SK-N-SH treated with all-trans-retinoic acid at 6 μM for 48 hours (cell line): ENCODE data around the gene SLC25A39.

Source experiments
- ATAC-seq: fragments of 200-7000 bp; cut with Tn5 transposase; 3 replicates; pipeline ENCODE4 v1.9.1; 2020; ENCODE audit warnings: mild to moderate bottlenecking, moderate library complexity
- ARNTL ChIP-seq: fragments of 450-650 bp; formaldehyde crosslinking; IDR thresholded peaks from 2 replicates; pipeline ENCODE4 v1.5.0; 2020; ENCODE audit warnings: low read depth, mild to moderate bottlenecking, moderate library complexity, borderline replicate concordance
- BACH2 ChIP-seq: fragments of 250-450 bp; sonication (Bioruptor Pico); IDR thresholded peaks from 2 replicates; pipeline ENCODE4 v1.9.0; 2021; ENCODE audit warnings: mild to moderate bottlenecking, borderline replicate concordance
- CSDC2 ChIP-seq: fragments of 250-450 bp; sonication (Bioruptor Pico); IDR thresholded peaks from 2 replicates; pipeline ENCODE4 v1.5.0; 2020; ENCODE audit warnings: mild to moderate bottlenecking, moderate library complexity
- ESRRG ChIP-seq: fragments of 250-450 bp; sonication (Bioruptor Pico); IDR thresholded peaks from 2 replicates; pipeline ENCODE4 v1.6.1; 2021; ENCODE audit warnings: mild to moderate bottlenecking
- GLIS3 ChIP-seq: fragments of 250-450 bp; sonication (Bioruptor Pico); IDR thresholded peaks from 2 replicates; pipeline ENCODE4 v1.5.0; 2020; ENCODE audit warnings: mild to moderate bottlenecking, moderate library complexity
- ISL1 ChIP-seq: fragments of 250-450 bp; sonication (Bioruptor Pico); IDR thresholded peaks from 2 replicates; pipeline ENCODE4 v2.1.2; 2022; ENCODE audit warnings: mild to moderate bottlenecking, moderate library complexity
- OSR1 ChIP-seq: fragments of 250-450 bp; sonication (Bioruptor Pico); IDR thresholded peaks from 2 replicates; pipeline ENCODE4 v1.8.0; 2022; ENCODE audit warnings: moderate library complexity, mild to moderate bottlenecking, inconsistent platforms
- PATZ1 ChIP-seq: fragments of 250-450 bp; sonication (Bioruptor Pico); IDR thresholded peaks from 2 replicates; pipeline ENCODE4 v1.8.0; 2020; ENCODE audit warnings: mild to moderate bottlenecking, moderate library complexity, borderline replicate concordance
- PPARA ChIP-seq: fragments of 250-450 bp; sonication (Bioruptor Pico); IDR thresholded peaks from 2 replicates; pipeline ENCODE4 v1.5.0; 2020; ENCODE audit warnings: mild to moderate bottlenecking, borderline replicate concordance
- SNAI2 ChIP-seq: fragments of 250-450 bp; sonication (Bioruptor Pico); IDR thresholded peaks from 2 replicates; pipeline ENCODE4 v1.5.0; 2020; ENCODE audit warnings: mild to moderate bottlenecking, moderate library complexity
- TCF4 ChIP-seq: fragments of 250-450 bp; sonication (Bioruptor Pico); IDR thresholded peaks from 2 replicates; pipeline ENCODE4 v1.8.0; 2021; ENCODE audit warnings: mild to moderate bottlenecking, moderate library complexity, borderline replicate concordance
- TOX ChIP-seq: fragments of 250-450 bp; sonication (Bioruptor Pico); IDR thresholded peaks from 2 replicates; pipeline ENCODE4 v1.8.0; 2021; ENCODE audit warnings: mild to moderate bottlenecking, moderate library complexity, borderline replicate concordance
- ZC3H10 ChIP-seq: fragments of 250-450 bp; sonication (Bioruptor Pico); IDR thresholded peaks from 2 replicates; pipeline ENCODE4 v1.5.1; 2021; ENCODE audit warnings: mild to moderate bottlenecking, moderate library complexity
- ZFP3 ChIP-seq: fragments of 250-450 bp; sonication (Bioruptor Pico); IDR thresholded peaks from 2 replicates; pipeline ENCODE4 v1.5.0; 2020; ENCODE audit warnings: mild to moderate bottlenecking, moderate library complexity
- ZFP30 ChIP-seq: fragments of 450-650 bp; formaldehyde crosslinking; IDR thresholded peaks from 2 replicates; pipeline ENCODE4 v1.5.0; 2022; ENCODE audit warnings: mild to moderate bottlenecking, moderate library complexity
- ZNF565 ChIP-seq: fragments of 450-650 bp; formaldehyde crosslinking; conservative IDR thresholded peaks from 2 replicates; pipeline ENCODE4 v1.5.0; 2020; ENCODE audit warnings: low read depth, mild to moderate bottlenecking, moderate library complexity
- ZNF8 ChIP-seq: fragments of 450-650 bp; formaldehyde crosslinking; IDR thresholded peaks from 2 replicates; pipeline ENCODE4 v1.5.0; 2020; ENCODE audit warnings: mild to moderate bottlenecking, moderate library complexity
- TF ChIP-seq, protein P1 (sequence below): fragments of 250-450 bp; sonication (Bioruptor Pico); IDR thresholded peaks from 2 replicates; pipeline ENCODE4 v1.5.1; 2021; ENCODE audit warnings: mild to moderate bottlenecking, moderate library complexity
- TF ChIP-seq, protein P2 (sequence below): fragments of 250-450 bp; sonication (Bioruptor Pico); IDR thresholded peaks from 2 replicates; pipeline ENCODE4 v1.5.0; 2020; ENCODE audit warnings: mild to moderate bottlenecking, moderate library complexity
- TF ChIP-seq, protein P3 (sequence below): fragments of 250-450 bp; sonication (Bioruptor Pico); IDR thresholded peaks from 2 replicates; pipeline ENCODE4 v1.8.0; 2021; ENCODE audit warnings: low read depth, mild to moderate bottlenecking, moderate library complexity, borderline replicate concordance

SLC25A39 gene

DNA sequence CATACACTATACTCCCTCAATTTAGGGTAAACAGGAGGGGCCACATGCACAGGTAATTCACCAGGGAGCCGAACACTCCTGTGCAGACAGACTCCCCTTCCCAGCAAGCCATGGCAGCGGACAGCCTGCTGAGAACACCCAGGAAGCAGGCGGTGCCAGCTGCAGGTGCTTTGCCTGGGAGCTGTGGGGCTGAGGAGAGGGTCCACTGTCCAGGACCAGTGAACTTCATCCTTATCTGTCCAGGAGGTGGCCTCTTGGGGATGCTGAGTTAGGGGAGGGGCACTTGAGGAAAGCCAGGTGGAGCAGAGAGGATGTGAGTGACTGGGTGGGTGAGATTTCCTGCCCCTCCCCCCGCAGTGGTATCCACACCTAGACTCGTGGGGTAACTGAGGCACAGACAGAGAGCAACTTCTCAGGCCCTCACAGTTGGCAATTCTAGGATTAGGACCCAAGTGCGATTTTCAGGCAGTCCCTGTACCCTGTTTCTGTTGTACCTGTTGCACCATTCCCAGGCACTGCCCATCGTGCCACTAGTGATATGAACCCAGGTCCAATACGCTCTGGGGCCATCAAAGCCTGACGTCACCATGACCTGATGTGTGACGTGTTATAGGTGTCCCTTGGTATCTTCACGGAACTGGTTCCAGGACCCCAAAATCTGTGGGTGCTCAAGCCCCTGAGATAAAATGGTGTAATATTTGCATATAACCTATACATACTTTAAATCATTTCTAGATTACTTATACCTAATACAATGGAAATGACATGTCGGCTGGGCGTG is 21.6 kb upstream of the SLC25A39 start:
- no peak for ATAC-seq
- no peak for TF ChIP-seq TOX (CRISPR knock-in tag)
- no peak for TF ChIP-seq BACH2 (CRISPR knock-in tag)
- TF ChIP-seq, protein P1, sequence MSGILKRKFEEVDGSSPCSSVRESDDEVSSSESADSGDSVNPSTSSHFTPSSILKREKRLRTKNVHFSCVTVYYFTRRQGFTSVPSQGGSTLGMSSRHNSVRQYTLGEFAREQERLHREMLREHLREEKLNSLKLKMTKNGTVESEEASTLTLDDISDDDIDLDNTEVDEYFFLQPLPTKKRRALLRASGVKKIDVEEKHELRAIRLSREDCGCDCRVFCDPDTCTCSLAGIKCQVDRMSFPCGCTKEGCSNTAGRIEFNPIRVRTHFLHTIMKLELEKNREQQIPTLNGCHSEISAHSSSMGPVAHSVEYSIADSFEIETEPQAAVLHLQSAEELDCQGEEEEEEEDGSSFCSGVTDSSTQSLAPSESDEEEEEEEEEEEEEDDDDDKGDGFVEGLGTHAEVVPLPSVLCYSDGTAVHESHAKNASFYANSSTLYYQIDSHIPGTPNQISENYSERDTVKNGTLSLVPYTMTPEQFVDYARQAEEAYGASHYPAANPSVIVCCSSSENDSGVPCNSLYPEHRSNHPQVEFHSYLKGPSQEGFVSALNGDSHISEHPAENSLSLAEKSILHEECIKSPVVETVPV = no peak
- TF ChIP-seq PPARA (CRISPR knock-in tag) = no peak
- TF ChIP-seq PATZ1 = no peak

DNA sequence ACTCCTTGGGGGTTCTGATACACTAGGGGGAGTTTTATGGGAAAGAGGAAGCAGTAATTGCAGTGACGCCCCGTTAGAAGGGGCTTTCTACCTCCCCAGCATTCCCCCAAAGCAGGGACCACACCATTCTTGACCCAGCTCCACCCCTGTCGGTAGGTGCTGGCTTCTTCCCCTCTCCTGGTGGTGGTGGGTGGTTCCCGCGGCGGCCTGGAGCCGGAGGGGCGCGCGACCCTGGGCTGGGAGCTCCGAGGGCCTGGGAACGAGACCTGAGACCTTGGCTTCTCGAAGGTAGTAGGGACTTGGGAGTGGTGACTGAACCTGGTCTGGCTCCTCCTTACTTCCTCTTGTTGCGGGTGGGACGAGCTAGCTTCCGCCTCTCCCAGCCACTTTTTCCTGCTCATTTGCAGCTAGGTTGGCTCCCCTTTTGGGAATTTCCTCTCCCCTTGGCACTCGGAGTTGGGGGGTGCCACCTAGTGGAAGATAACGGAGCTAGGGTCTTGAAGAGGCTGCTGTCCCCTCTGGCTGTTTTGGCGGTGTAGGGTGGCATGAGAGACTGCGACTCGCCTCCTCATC is 20.9 kb upstream of the SLC25A39 start:
- peak; percentile 56 for ATAC-seq
- TF ChIP-seq ARNTL (CRISPR knock-in tag) = no peak
- TF ChIP-seq, protein P2, sequence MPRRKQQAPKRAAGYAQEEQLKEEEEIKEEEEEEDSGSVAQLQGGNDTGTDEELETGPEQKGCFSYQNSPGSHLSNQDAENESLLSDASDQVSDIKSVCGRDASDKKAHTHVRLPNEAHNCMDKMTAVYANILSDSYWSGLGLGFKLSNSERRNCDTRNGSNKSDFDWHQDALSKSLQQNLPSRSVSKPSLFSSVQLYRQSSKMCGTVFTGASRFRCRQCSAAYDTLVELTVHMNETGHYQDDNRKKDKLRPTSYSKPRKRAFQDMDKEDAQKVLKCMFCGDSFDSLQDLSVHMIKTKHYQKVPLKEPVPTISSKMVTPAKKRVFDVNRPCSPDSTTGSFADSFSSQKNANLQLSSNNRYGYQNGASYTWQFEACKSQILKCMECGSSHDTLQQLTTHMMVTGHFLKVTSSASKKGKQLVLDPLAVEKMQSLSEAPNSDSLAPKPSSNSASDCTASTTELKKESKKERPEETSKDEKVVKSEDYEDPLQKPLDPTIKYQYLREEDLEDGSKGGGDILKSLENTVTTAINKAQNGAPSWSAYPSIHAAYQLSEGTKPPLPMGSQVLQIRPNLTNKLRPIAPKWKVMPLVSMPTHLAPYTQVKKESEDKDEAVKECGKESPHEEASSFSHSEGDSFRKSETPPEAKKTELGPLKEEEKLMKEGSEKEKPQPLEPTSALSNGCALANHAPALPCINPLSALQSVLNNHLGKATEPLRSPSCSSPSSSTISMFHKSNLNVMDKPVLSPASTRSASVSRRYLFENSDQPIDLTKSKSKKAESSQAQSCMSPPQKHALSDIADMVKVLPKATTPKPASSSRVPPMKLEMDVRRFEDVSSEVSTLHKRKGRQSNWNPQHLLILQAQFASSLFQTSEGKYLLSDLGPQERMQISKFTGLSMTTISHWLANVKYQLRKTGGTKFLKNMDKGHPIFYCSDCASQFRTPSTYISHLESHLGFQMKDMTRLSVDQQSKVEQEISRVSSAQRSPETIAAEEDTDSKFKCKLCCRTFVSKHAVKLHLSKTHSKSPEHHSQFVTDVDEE = no peak
- TF ChIP-seq ZC3H10 (CRISPR knock-in tag) = no peak
- no peak for TF ChIP-seq CSDC2
- no peak for TF ChIP-seq SNAI2
- no peak for TF ChIP-seq ZFP30
- no peak for TF ChIP-seq ZNF565 (CRISPR knock-in tag)
- no peak for TF ChIP-seq BACH2 (CRISPR knock-in tag)
- TF ChIP-seq, protein P1 = no peak
- no peak for TF ChIP-seq ZNF8
- TF ChIP-seq ESRRG (CRISPR knock-in tag) = no peak
- TF ChIP-seq GLIS3 = no peak
- TF ChIP-seq OSR1 (CRISPR knock-in tag) = no peak
- no peak for TF ChIP-seq ZFP3 (CRISPR knock-in tag)
- TF ChIP-seq PPARA (CRISPR knock-in tag) = no peak
- no peak for TF ChIP-seq ISL1 (CRISPR knock-in tag)
- TF ChIP-seq, all 23 proteins: peak for 0

GRCh38 chr17:44344939-44345453 is 20.4 kb upstream of the SLC25A39 start, which contains the start of gene GRN:
TSS of gene GRN (plus strand) at chr17:44345302. CDS start at chr17:44349165, 3,863 bp downstream.
- TF ChIP-seq ZFP3 (CRISPR knock-in tag) = peak; percentile 89; the same call in 1 of the 2 replicates
- TF ChIP-seq, protein P2 = 0 out of 2 replicates have a peak, but pooled peaks have one; percentile 22
- TF ChIP-seq TCF4 = peak; percentile 28; the same call in 1 of the 2 replicates
- TF ChIP-seq, protein P3, sequence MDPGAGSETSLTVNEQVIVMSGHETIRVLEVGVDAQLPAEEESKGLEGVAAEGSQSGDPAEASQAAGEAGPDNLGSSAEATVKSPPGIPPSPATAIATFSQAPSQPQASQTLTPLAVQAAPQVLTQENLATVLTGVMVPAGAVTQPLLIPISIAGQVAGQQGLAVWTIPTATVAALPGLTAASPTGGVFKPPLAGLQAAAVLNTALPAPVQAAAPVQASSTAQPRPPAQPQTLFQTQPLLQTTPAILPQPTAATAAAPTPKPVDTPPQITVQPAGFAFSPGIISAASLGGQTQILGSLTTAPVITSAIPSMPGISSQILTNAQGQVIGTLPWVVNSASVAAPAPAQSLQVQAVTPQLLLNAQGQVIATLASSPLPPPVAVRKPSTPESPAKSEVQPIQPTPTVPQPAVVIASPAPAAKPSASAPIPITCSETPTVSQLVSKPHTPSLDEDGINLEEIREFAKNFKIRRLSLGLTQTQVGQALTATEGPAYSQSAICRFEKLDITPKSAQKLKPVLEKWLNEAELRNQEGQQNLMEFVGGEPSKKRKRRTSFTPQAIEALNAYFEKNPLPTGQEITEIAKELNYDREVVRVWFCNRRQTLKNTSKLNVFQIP = no peak
- 0 out of 2 replicates have a peak, but pooled peaks have one; percentile 30 for TF ChIP-seq SNAI2
- peak; percentile 99 for ATAC-seq
